ENCODE measurements around the gene HBM. TPM values are rescaled to one million over a fixed set of nuclear protein-coding genes. Genes with fewer than 3 reads are reported as not detected.

HBM gene
- total and polyA plus RNA-seq, 4 donors = 0.28 to 2,893 TPM; not detected in 2

DNA sequence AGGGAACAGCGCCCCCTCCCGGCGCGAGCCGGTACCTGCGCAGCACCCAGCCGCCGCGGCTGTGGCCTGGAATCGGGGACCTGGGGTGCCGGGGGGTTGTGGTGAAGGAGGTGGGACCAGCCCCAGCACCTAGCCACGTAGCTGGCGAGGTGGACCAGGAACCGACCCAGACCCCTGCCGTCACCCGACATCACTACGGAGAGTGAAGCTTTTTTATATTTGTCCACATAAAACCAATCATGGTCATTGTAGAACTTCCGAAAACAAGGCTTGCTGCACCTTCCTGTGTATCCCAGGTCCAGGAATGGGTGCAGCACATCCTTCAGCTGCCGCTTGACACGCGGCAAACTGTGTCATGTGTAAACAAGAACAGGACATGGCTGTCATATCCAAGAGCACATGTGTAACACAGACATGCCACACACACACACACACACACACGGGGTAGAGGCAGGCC is 15.8 kb downstream of the HBM start:
- TF ChIP-seq RAD21 (IDR thresholded peaks at IDR 0.05) (peak; percentile 70 to 85), FOXA1 (IDR thresholded peaks at IDR 0.05) (no peak), TAF1 (conservative IDR thresholded peaks at IDR 0.05) (no peak), NR2F2 (IDR thresholded peaks at IDR 0.05) (no peak)
- TF ChIP-seq, protein P1, sequence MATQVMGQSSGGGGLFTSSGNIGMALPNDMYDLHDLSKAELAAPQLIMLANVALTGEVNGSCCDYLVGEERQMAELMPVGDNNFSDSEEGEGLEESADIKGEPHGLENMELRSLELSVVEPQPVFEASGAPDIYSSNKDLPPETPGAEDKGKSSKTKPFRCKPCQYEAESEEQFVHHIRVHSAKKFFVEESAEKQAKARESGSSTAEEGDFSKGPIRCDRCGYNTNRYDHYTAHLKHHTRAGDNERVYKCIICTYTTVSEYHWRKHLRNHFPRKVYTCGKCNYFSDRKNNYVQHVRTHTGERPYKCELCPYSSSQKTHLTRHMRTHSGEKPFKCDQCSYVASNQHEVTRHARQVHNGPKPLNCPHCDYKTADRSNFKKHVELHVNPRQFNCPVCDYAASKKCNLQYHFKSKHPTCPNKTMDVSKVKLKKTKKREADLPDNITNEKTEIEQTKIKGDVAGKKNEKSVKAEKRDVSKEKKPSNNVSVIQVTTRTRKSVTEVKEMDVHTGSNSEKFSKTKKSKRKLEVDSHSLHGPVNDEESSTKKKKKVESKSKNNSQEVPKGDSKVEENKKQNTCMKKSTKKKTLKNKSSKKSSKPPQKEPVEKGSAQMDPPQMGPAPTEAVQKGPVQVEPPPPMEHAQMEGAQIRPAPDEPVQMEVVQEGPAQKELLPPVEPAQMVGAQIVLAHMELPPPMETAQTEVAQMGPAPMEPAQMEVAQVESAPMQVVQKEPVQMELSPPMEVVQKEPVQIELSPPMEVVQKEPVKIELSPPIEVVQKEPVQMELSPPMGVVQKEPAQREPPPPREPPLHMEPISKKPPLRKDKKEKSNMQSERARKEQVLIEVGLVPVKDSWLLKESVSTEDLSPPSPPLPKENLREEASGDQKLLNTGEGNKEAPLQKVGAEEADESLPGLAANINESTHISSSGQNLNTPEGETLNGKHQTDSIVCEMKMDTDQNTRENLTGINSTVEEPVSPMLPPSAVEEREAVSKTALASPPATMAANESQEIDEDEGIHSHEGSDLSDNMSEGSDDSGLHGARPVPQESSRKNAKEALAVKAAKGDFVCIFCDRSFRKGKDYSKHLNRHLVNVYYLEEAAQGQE (IDR thresholded peaks at IDR 0.05) = no peak
- TF ChIP-seq, protein P2, sequence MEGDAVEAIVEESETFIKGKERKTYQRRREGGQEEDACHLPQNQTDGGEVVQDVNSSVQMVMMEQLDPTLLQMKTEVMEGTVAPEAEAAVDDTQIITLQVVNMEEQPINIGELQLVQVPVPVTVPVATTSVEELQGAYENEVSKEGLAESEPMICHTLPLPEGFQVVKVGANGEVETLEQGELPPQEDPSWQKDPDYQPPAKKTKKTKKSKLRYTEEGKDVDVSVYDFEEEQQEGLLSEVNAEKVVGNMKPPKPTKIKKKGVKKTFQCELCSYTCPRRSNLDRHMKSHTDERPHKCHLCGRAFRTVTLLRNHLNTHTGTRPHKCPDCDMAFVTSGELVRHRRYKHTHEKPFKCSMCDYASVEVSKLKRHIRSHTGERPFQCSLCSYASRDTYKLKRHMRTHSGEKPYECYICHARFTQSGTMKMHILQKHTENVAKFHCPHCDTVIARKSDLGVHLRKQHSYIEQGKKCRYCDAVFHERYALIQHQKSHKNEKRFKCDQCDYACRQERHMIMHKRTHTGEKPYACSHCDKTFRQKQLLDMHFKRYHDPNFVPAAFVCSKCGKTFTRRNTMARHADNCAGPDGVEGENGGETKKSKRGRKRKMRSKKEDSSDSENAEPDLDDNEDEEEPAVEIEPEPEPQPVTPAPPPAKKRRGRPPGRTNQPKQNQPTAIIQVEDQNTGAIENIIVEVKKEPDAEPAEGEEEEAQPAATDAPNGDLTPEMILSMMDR (IDR thresholded peaks at IDR 0.05; ENCODE audit: low read depth, low read length, missing input control) = peak; percentile 87
- Histone ChIP-seq H3K9me3 (ENCODE audit: control insufficient read depth in 4 of 4, low read length in 3 of 4) (no peaks in the 10 kb centered on the region), H3K4me1 (ENCODE audit: control insufficient read depth in 4 of 4, insufficient read depth in 4 of 4, low read length in 3 of 4) (peaks cover 5 to 13% (median 11%) of the 10 kb centered on the region in 4 donors), H3K9ac (ENCODE audit: low read depth in 1 of 2, low read length in 2 of 2) (no peak overlapping the region), H3K27me3 (ENCODE audit: control insufficient read depth in 4 of 4, insufficient read depth in 4 of 4, low read length in 3 of 4) (peaks cover 3 to 11% (median 7%) of the 10 kb centered on the region in 4 donors), H3K27ac (ENCODE audit: low read depth in 1 of 2, low read length in 2 of 2) (no peak overlapping the region), H3K4me3 (ENCODE audit: low read depth in 1 of 3, low read length in 3 of 3) (peak overlapping the region in 1 of 3 donors; percentile 33), H3K36me3 (ENCODE audit: control insufficient read depth in 4 of 4, insufficient read depth in 3 of 4, low read depth in 1 of 4, low read length in 3 of 4) (no peaks in the 10 kb centered on the region)
- 7% methylated on average over 22 of the region's 22 CpGs for WGBS
- peak; percentile 93 for DNase-seq (ENCODE audit: low spot score)

DNA sequence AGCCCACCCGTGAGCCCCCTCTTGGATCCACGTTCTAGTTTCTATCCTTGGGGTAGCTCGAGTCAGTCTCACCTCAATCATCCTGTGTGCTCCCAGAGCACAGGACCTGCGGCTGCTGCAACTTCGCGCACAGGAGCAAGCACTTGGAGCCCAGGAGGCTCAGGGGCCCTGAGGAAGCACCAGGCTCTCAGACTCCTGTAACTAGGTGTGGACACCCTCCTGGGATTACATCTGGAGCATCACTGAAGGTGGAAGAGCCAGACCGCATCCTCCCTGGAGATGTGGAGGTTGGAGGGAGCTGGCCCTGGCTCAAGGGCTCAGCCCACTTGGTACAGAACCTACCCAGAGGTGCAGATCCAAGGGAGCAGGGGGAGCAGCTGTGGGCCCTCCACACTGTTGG is 17.2 kb downstream of the HBM start:
- TF ChIP-seq TAF1 (conservative IDR thresholded peaks at IDR 0.05) (no peak), GABPA (IDR thresholded peaks at IDR 0.05 in 1 of 2, conservative IDR thresholded peaks at IDR 0.05 in 1 of 2) (no peak), RAD21 (IDR thresholded peaks at IDR 0.05) (no peak), HNF4A (conservative IDR thresholded peaks at IDR 0.05) (no peak)
- TF ChIP-seq, protein P3, sequence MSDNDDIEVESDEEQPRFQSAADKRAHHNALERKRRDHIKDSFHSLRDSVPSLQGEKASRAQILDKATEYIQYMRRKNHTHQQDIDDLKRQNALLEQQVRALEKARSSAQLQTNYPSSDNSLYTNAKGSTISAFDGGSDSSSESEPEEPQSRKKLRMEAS (IDR thresholded peaks at IDR 0.05) = no peak
- DNase-seq (ENCODE audit: low spot score) = no peak
- Histone ChIP-seq H3K9ac (ENCODE audit: low read depth in 1 of 2, low read length in 2 of 2) (no peak overlapping the region), H3K4me3 (ENCODE audit: low read depth in 1 of 3, low read length in 3 of 3) (no peak overlapping the region), H3K27ac (ENCODE audit: low read depth in 1 of 2, low read length in 2 of 2) (no peak overlapping the region), H3K36me3 (ENCODE audit: control insufficient read depth in 4 of 4, insufficient read depth in 3 of 4, low read depth in 1 of 4, low read length in 3 of 4) (peaks cover 0 to 6% (median 4%) of the 10 kb centered on the region in 4 donors), H3K27me3 (ENCODE audit: control insufficient read depth in 4 of 4, insufficient read depth in 4 of 4, low read length in 3 of 4) (peaks cover 3 to 5% (median 4%) of the 10 kb centered on the region in 4 donors), H3K4me1 (ENCODE audit: control insufficient read depth in 4 of 4, insufficient read depth in 4 of 4, low read length in 3 of 4) (peaks cover 5 to 13% (median 11%) of the 10 kb centered on the region in 4 donors), H3K9me3 (ENCODE audit: control insufficient read depth in 4 of 4, low read length in 3 of 4) (no peaks in the 10 kb centered on the region)
- WGBS = 86% methylated on average over 7 of the region's 7 CpGs

DNA sequence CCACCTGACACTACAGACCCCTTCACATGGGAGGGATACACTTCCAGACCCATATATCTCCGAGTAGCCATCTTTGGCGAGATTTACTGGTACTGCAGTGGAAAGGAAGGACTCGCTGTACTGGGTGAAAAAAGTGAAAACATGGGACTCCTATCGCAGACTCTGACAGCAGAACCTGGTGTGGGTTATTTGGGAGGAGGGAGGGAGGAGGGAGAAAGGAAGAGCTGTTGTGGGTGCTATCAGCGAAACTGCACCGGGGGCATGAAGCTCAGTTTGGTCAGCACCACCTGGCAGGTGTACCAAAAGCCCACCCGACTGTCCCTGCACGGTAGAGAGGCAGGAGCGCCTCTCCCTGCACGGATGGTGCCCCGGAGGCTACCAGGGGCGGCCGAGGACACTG is 19.4 kb downstream of the HBM start:
- no peak overlapping the region for H3K4me3 ChIP-seq (ENCODE audit: low read depth in 1 of 3, low read length in 3 of 3)
- no peak for DNase-seq (ENCODE audit: low spot score)
- peaks cover 8 to 25% (median 18%) of the 10 kb centered on the region in 4 donors for H3K36me3 ChIP-seq (ENCODE audit: control insufficient read depth in 4 of 4, insufficient read depth in 3 of 4, low read depth in 1 of 4, low read length in 3 of 4)
- 94% methylated on average over 13 of the region's 13 CpGs for WGBS
- H3K27ac ChIP-seq (ENCODE audit: low read depth in 1 of 2, low read length in 2 of 2) = no peak overlapping the region
- TF ChIP-seq TAF1 (conservative IDR thresholded peaks at IDR 0.05) (no peak), RXRA (IDR thresholded peaks at IDR 0.05) (no peak), NR2F2 (IDR thresholded peaks at IDR 0.05) (no peak), RAD21 (IDR thresholded peaks at IDR 0.05) (no peak), HNF4A (conservative IDR thresholded peaks at IDR 0.05) (no peak), EGR1 (IDR thresholded peaks at IDR 0.05; ENCODE audit: low read depth in 2 of 2) (no peak), YY1 (IDR thresholded peaks at IDR 0.05) (no peak), JUND (IDR thresholded peaks at IDR 0.05) (no peak)
- TF ChIP-seq, protein P3 (IDR thresholded peaks at IDR 0.05) = no peak
- TF ChIP-seq, protein P2 (IDR thresholded peaks at IDR 0.05; ENCODE audit: low read depth, low read length, missing input control) = no peak
- H3K9me3 ChIP-seq (ENCODE audit: control insufficient read depth in 4 of 4, low read length in 3 of 4) = no peaks in the 10 kb centered on the region
- no peaks in the 10 kb centered on the region for H3K27me3 ChIP-seq (ENCODE audit: control insufficient read depth in 4 of 4, insufficient read depth in 4 of 4, low read length in 3 of 4)
- H3K9ac ChIP-seq (ENCODE audit: low read depth in 1 of 2, low read length in 2 of 2) = no peak overlapping the region
- peaks cover 5 to 13% (median 9%) of the 10 kb centered on the region in 4 donors for H3K4me1 ChIP-seq (ENCODE audit: control insufficient read depth in 4 of 4, insufficient read depth in 4 of 4, low read length in 3 of 4)

Data from liver (tissue), 9 donors.